Measurements from ENCODE around the gene CHRNA9. TPM values are rescaled to one million over a fixed set of nuclear protein-coding genes. Genes with fewer than 3 reads are reported as not detected.
"Not testable (repeated sequence)": the region's sequence is repeated elsewhere in the genome, so short reads cannot be mapped to it uniquely, and the experiment has no call there.

The CHRNA9 gene
- polyA plus RNA-seq, 1 of the 3 experiments (the other 2 are of a cell fraction): 0.05 TPM

DNA sequence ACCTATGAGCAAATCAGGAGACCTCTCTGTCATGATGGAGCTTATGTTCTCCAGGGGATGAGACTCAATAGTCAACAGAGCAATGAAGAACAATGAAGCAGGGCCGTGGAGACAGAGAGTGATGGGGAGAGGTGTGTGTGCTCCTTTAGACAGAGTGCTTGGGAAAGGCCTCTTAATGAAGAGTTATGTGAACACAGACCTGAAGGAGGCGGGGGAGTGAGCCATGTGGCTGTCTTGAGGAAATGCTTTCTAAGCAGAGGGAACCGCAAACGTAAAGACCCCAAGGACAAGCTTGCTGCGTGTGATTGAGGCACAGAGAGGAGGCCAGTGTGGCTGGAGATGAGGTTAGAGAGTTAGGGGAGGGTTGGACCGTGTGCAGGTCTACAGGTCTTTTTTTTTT is 53.1 kb downstream of the CHRNA9 start:
- Histone ChIP-seq H3F3A (replicated peaks; ENCODE audit: insufficient read depth) (no peaks in the 10 kb centered on the region), H2AFZ (ENCODE audit: low read depth) (no peak overlapping the region), H3K9me3 (no peaks in the 10 kb centered on the region), H3K4me3 (ENCODE audit: low read depth in 2 of 2, low read length in 1 of 2) (no peak overlapping the region), H3K79me2 (ENCODE audit: insufficient read depth) (no peaks in the 10 kb centered on the region), H3K9me2 (no peaks in the 10 kb centered on the region), H3K36me3 (replicated peaks in 1 of 2; ENCODE audit: control insufficient read depth in 1 of 2, insufficient read depth in 2 of 2, low read length in 1 of 2) (no peaks in the 10 kb centered on the region), H3K4me2 (no peak overlapping the region), H3K9ac (no peak overlapping the region), H3K4me1 (ENCODE audit: control insufficient read depth in 1 of 2, insufficient read depth in 2 of 2, low read depth in 1 of 2, low read length in 1 of 2) (no peaks in the 10 kb centered on the region), H4K20me1 (ENCODE audit: insufficient read depth) (no peaks in the 10 kb centered on the region), H3K27ac (ENCODE audit: low read depth in 2 of 2, low read length in 1 of 2) (no peak overlapping the region), H3K27me3 (ENCODE audit: insufficient read depth) (no peaks in the 10 kb centered on the region)
- 81% methylated on average over 6 of the region's 6 CpGs for WGBS (ENCODE audit: low lambda C conversion rate)
- ChIA-PET POLR2A (no interaction called here), CTCF (no interaction called here)
- DNase-seq: no peak
- TF ChIP-seq TAF1 (IDR thresholded peaks at IDR 0.05; ENCODE audit: borderline replicate concordance, low read depth, low read length) (no peak), RAD21 (IDR thresholded peaks at IDR 0.05; ENCODE audit: low read length) (no peak), FOXM1 (IDR thresholded peaks at IDR 0.05; ENCODE audit: low read depth) (no peak), EP300 (IDR thresholded peaks at IDR 0.05; ENCODE audit: borderline replicate concordance in 1 of 2, low read depth in 1 of 2, low read length in 1 of 2) (no peak), CHD2 (IDR thresholded peaks at IDR 0.05; ENCODE audit: low read length, partially characterized antibody) (no peak), GATA2 (CRISPR knock-in tag; IDR thresholded peaks at IDR 0.05) (no peak)
- TF ChIP-seq, protein P1, sequence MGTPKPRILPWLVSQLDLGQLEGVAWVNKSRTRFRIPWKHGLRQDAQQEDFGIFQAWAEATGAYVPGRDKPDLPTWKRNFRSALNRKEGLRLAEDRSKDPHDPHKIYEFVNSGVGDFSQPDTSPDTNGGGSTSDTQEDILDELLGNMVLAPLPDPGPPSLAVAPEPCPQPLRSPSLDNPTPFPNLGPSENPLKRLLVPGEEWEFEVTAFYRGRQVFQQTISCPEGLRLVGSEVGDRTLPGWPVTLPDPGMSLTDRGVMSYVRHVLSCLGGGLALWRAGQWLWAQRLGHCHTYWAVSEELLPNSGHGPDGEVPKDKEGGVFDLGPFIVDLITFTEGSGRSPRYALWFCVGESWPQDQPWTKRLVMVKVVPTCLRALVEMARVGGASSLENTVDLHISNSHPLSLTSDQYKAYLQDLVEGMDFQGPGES (IDR thresholded peaks at IDR 0.05; ENCODE audit: low read depth, low read length): no peak

DNA sequence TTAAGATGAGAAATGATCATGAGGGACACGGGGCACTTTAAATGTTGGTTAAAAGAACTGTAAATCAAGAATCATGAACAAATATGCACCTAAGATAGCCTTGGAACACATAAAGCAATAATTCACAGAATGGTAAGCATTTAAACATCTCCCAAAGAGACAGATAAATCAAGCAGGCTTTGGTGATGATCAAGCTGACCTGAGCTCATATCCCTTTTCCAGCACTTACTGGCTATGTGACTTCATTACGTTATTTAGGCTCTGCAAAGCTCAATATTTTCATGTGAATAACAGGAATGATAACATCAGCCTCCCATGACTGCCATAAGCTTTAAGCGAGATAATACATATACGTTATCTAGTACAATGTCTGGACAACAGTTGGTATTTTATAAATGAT is 54.9 kb downstream of the CHRNA9 start:
- Histone ChIP-seq H3K9ac (no peak overlapping the region), H3K79me2 (ENCODE audit: insufficient read depth) (no peaks in the 10 kb centered on the region), H3K27me3 (ENCODE audit: insufficient read depth) (no peaks in the 10 kb centered on the region), H3K9me2 (no peaks in the 10 kb centered on the region), H4K20me1 (ENCODE audit: insufficient read depth) (no peaks in the 10 kb centered on the region), H3K4me1 (ENCODE audit: control insufficient read depth in 1 of 2, insufficient read depth in 2 of 2, low read depth in 1 of 2, low read length in 1 of 2) (no peaks in the 10 kb centered on the region), H3F3A (replicated peaks; ENCODE audit: insufficient read depth) (no peaks in the 10 kb centered on the region), H3K4me2 (no peak overlapping the region), H3K27ac (ENCODE audit: low read depth in 2 of 2, low read length in 1 of 2) (no peak overlapping the region), H3K4me3 (ENCODE audit: low read depth in 2 of 2, low read length in 1 of 2) (no peak overlapping the region), H3K9me3 (no peaks in the 10 kb centered on the region), H2AFZ (ENCODE audit: low read depth) (no peak overlapping the region), H3K36me3 (replicated peaks in 1 of 2; ENCODE audit: control insufficient read depth in 1 of 2, insufficient read depth in 2 of 2, low read length in 1 of 2) (no peaks in the 10 kb centered on the region)
- no peak for TF ChIP-seq EZH2phosphoT487 (IDR thresholded peaks at IDR 0.05; ENCODE audit: borderline replicate concordance, low read depth)
- TF ChIP-seq GATA2 (CRISPR knock-in tag; IDR thresholded peaks at IDR 0.05): no peak
- ChIA-PET POLR2A (no interaction called here), CTCF (interaction anchor here (1.1 kb wide), 1 partner anchor 10 kb away, joined by 3 read pairs; no protein-coding TSS in a partner anchor)
- DNase-seq: no peak
- 77% methylated on average over 4 of the region's 4 CpGs for WGBS (ENCODE audit: low lambda C conversion rate)

DNA sequence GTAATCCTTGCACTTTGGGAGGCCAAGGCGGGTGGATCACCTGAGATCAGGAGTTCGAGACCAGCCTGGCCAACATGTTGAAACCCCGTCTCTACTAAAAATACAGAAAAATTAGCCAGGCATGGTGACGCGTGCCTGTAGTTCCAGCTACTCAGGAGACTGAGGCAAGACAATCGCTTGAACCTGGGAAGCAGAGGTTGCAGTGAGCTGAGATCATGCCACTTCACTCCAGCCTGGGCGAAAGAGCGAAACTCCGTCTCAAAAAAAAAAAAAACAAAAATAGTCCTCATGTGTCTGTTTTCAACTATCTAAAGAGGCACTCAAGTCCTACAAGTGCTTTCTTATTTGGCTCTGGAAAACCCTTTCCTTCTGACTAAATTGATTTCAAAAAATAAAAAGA is 57.1 kb downstream of the CHRNA9 start:
- POLR2A ChIA-PET: not testable (repeated sequence)

More for the DNA sequence above, 57.1 kb downstream of the CHRNA9 start:
- not testable (repeated sequence) for H4K20me1 ChIP-seq (ENCODE audit: insufficient read depth); H3K9ac ChIP-seq; H3K27ac ChIP-seq (ENCODE audit: low read depth in 2 of 2, low read length in 1 of 2); H3K79me2 ChIP-seq (ENCODE audit: insufficient read depth); H3K9me2 ChIP-seq; H3K4me3 ChIP-seq (ENCODE audit: low read depth in 2 of 2, low read length in 1 of 2); H3K4me1 ChIP-seq (ENCODE audit: control insufficient read depth in 1 of 2, insufficient read depth in 2 of 2, low read depth in 1 of 2, low read length in 1 of 2); H3F3A ChIP-seq (replicated peaks; ENCODE audit: insufficient read depth); H3K4me2 ChIP-seq; H2AFZ ChIP-seq (ENCODE audit: low read depth); H3K9me3 ChIP-seq; H3K36me3 ChIP-seq (replicated peaks in 1 of 2; ENCODE audit: control insufficient read depth in 1 of 2, insufficient read depth in 2 of 2, low read length in 1 of 2); H3K27me3 ChIP-seq (ENCODE audit: insufficient read depth); DNase-seq
- WGBS (ENCODE audit: low lambda C conversion rate): 91% methylated on average over 9 of the region's 9 CpGs
- CTCF ChIA-PET: interaction anchor here (1.4 kb wide), 1 partner anchor 505 kb away, joined by 3 read pairs; no protein-coding TSS in a partner anchor
